GM12864 (cell line): ENCODE data around the gene DOHH.

ENCODE experiments used
- DNase-seq: peaks from one replicate; pipeline ENCODE4 v3.0.0-alpha.2; 2011; ENCODE audit warnings: low read depth
- H3K4me3 ChIP-seq: 2 replicates; pipeline ENCODE4 v1.5.1; 2011; ENCODE audit warnings: mild to moderate bottlenecking, low read depth, low read length, control low read depth
- TF ChIP-seq, protein P1 (sequence below): IDR thresholded peaks from 2 replicates; pipeline ENCODE4 v1.5.1; 2011; ENCODE audit warnings: low read depth, mild to moderate bottlenecking, moderate library complexity, low read length, control low read depth, inconsistent platforms; ENCODE audit errors: missing control alignments

Gene DOHH

DNA sequence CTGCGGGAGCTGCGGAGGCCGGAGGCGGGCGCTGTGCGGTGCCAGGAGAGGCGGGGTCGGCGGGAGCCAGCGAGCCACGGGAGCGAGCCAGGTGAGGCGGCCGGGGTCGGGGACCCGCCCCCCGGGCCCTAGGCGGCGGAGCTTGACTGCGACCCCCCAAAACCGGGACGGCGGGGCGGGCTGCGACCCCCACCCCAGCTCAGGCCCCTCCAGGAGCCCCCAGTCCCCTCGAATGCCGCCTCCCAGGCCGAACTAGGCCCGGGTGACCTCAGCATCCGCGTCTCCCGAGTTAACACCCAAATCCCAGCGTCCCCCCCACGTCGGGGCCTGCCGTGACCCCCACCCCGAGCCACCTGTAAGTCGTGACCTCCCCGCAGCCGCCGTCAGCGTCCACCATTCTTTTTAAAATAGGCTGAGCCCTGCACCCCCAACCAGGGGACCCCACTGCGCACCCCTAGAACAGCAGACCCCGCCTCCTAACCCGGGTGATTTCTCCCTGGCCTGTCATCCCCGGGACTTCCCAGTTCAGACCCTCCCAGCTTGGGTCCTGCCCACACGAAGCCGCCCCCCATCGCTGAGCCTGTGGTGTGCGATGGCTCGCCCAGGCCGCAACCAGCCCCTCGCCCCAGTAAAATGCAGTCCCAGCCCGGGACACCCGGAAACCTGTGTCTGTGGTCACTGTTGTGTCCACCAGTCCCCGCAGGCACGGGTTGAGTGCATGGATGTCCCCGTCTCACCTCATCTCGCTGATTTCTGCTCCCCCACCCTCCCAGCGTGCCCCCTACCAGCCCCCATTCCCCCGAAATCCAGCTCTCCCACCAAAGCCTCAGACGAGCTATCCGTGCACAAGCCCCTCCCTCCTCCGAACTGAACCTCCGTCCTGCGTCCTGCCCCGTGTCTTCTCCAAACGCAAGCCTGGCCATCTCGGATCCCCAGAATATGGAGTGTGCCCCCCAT is 6.2 kb upstream of the DOHH start:
- TF ChIP-seq, protein P1, sequence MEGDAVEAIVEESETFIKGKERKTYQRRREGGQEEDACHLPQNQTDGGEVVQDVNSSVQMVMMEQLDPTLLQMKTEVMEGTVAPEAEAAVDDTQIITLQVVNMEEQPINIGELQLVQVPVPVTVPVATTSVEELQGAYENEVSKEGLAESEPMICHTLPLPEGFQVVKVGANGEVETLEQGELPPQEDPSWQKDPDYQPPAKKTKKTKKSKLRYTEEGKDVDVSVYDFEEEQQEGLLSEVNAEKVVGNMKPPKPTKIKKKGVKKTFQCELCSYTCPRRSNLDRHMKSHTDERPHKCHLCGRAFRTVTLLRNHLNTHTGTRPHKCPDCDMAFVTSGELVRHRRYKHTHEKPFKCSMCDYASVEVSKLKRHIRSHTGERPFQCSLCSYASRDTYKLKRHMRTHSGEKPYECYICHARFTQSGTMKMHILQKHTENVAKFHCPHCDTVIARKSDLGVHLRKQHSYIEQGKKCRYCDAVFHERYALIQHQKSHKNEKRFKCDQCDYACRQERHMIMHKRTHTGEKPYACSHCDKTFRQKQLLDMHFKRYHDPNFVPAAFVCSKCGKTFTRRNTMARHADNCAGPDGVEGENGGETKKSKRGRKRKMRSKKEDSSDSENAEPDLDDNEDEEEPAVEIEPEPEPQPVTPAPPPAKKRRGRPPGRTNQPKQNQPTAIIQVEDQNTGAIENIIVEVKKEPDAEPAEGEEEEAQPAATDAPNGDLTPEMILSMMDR, result no peak
- peak overlapping the region; percentile 93 for H3K4me3 ChIP-seq
- no peak for DNase-seq

DNA sequence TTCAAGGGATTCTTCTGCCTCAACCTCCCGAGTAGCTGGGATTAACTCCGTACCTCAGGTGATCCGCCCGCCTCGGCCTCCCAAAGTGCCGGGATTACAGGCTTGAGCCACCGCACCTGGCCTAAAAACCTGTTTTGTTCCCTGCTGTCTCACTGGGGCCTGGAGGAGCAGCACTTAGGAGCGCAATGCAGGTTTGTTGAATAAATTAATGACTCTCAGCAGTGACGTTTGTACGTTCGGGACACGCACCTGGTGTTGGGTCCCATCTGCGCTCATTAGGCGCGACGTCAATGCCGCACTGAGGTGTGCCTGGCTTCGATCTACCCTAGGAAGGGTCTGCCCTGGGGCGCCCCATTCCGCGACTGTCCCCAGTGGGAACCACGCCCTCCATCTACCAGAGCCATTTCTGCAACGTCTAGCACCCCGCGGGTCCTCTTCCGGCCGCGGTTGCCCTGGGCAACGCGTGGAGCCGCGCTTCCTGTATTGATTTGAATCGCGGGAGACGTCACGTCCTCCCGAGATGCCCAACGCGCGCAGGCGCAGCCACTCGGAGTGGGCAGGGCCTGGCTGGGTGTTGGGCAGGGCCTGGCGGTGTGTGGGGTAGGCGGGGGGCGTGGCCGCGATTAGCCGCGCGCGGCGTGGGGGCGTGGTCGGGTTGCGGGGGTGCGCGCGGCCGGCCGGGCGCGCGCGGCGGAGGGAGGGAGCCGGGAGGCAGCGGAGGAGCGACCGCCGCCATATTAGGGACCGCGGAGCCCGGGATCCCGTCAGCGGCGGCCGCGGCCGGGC is 5.3 kb upstream of the DOHH start, which contains the start of gene FZR1:
TSS of gene FZR1 (plus strand) at position 714 of the 786 bp plus-strand sequence. CDS start 16,679 bp downstream, outside the sequence.
- TF ChIP-seq, protein P1, result no peak
- H3K4me3 ChIP-seq, result peak within 1 kb of the TSS; percentile 93
- DNase-seq, result peak; percentile 94

GRCh38 chr19:3504735-3505134 is 4.3 kb upstream of the DOHH start:
- TF ChIP-seq, protein P1, result no peak
- no peak for DNase-seq
- peak overlapping the region; percentile 60; the same call in 1 of the 2 replicates for H3K4me3 ChIP-seq

DNA sequence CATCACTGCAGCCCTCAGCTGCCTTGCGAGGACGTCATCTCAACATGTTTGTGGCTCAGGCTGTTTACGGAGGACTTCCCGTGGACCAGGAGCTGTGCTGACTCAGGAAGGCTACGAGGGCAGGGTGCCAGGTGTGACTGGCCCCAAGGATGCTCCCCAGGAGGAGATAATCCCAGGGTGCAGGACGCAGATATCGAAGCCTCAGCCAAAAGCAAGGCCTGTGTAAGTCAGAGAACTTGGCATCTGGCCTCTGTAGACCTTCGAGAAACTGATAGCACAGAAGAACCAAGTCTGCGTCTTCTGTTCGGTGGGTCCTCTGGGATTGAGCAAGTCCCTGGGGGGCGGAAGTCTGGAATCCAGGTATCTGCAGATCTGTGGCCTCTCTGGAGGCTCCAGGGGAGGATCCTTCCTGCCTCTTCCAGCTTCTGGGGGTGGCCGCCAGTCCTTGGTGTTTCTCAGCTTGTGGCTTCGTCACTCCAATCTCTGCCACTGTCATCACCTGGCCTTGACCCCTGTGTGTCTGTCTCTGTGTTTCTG is 2.6 kb upstream of the DOHH start:
- no peak overlapping the region for H3K4me3 ChIP-seq
- no peak for DNase-seq
- TF ChIP-seq, protein P1, result no peak

DNA sequence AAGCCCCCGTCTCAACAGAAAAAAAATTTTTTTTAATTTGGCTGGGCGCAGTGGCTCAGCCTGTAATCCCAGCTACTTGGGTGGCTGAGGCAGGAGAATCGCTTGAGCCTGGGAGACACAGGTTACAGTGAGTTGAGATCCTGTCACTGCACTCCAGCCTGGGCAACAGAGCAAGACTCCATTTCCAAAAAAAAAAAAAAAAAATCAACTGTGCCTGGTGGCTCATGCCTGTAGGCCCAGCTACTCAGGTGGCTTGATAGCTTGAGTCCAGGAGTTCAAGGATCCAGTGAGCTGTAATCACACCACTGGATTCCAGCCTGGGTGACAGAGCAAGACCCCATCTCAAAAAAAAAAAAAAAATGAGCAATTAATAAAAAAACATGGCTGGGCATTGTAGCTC is 1.3 kb upstream of the DOHH start:
- TF ChIP-seq, protein P1, result no peak
- DNase-seq, result no peak
- H3K4me3 ChIP-seq, result no peak overlapping the region

GRCh38 chr19:3499738-3500428 is 591 bp downstream of the DOHH start:
- no peak for DNase-seq
- TF ChIP-seq, protein P1, result no peak

More at GRCh38 chr19:3499738-3500428, 591 bp downstream of the DOHH start:
- peak overlapping the region; percentile 80 for H3K4me3 ChIP-seq
